Caco-2 (cell line): ENCODE results near the gene SMURF2. TPM values are rescaled to one million over a fixed set of nuclear protein-coding genes. Genes with fewer than 3 reads are reported as not detected.

ENCODE experiments used
- BruUV-seq: library from RNA; stranded (reverse); fragments of 400-500 nt; replicated peaks from 2 replicates; lab custom pipeline; 2021; lab: Mats Ljungman, UMichigan
- CTCF ChIA-PET: fragments of 300-600 bp; sonication (Branson Sonifier 250); formaldehyde crosslinking; loops from one replicate; lab custom pipeline; 2022; ENCODE audit warnings: antibody characterized with exemption; lab: Charles Lee
- POLR2A ChIA-PET: fragments of 300-600 bp; sonication (Branson Sonifier 250); formaldehyde crosslinking; loops from one replicate; lab custom pipeline; 2022; ENCODE audit warnings: antibody characterized with exemption; lab: Charles Lee
- DNase-seq, 2 experiments: peaks; one replicate each; pipeline versions ENCODE4 v3.0.0 to v3.0.0-alpha.2; 2020 to 2022
- H3K27me3 ChIP-seq: replicated peaks from 2 replicates; pipeline ENCODE4 v1.6.0; 2011; ENCODE audit warnings: low read length; ENCODE audit not compliant: control insufficient read depth, insufficient read depth
- H3K36me3 ChIP-seq: 2 replicates; pipeline ENCODE4 v1.5.1; 2011; ENCODE audit warnings: low read length; ENCODE audit not compliant: control insufficient read depth, insufficient read depth
- H3K4me1 ChIP-seq: fragments of 250-450 bp; sonication (Bioruptor Pico); 2 replicates; pipeline ENCODE4 v1.5.1; 2020; ENCODE audit warnings: mild to moderate bottlenecking
- H3K4me3 ChIP-seq: 2 replicates; pipeline ENCODE4 v1.5.1; 2011; ENCODE audit warnings: low read depth, mild to moderate bottlenecking, control low read depth, low read length
- H3K9me3 ChIP-seq: fragments of 250-450 bp; sonication (Bioruptor Pico); 2 replicates; pipeline ENCODE4 v1.5.1; 2020; ENCODE audit warnings: mild to moderate bottlenecking, moderate library complexity
- H3K27ac Mint-ChIP-seq: one replicate; pipeline ENCODE4 v1.8.0; 2022; ENCODE audit warnings: mixed read lengths; ENCODE audit not compliant: unreplicated experiment
- H3K27me3 Mint-ChIP-seq: one replicate; pipeline ENCODE4 v1.8.0; 2022; ENCODE audit warnings: mixed read lengths; ENCODE audit not compliant: insufficient read depth, unreplicated experiment
- H3K36me3 Mint-ChIP-seq: one replicate; pipeline ENCODE4 v1.8.0; 2022; ENCODE audit warnings: mild to moderate bottlenecking, mixed read lengths; ENCODE audit not compliant: insufficient read depth, unreplicated experiment
- H3K4me1 Mint-ChIP-seq: one replicate; pipeline ENCODE4 v1.8.0; 2022; ENCODE audit warnings: low read depth, mixed read lengths; ENCODE audit not compliant: unreplicated experiment
- H3K4me3 Mint-ChIP-seq: one replicate; pipeline ENCODE4 v1.8.0; 2022; ENCODE audit warnings: mild to moderate bottlenecking, moderate library complexity, mixed read lengths; ENCODE audit not compliant: unreplicated experiment
- H3K9me3 Mint-ChIP-seq: one replicate; pipeline ENCODE4 v1.8.0; 2022; ENCODE audit warnings: mixed read lengths; ENCODE audit not compliant: unreplicated experiment
- intact Hi-C: fragments of 100-400 bp; cut with micrococcal nuclease; formaldehyde crosslinking; loops from one replicate; pipeline ENCODE4 v1.10.0; 2022; ENCODE audit not compliant: unreplicated experiment
- total RNA-seq: library from RNA; stranded (reverse); gene quantifications from 2 replicates; pipeline ENCODE4 v1.2.3, GENCODE V29; 2022
- TF ChIP-seq, protein P1 (sequence below), 2 experiments: fragments of 200-600 bp in 1 of 2; IDR thresholded peaks; 1 replicate in 1 of 2; 2 replicates in 1 of 2; pipeline versions ENCODE4 v1.5.1 to v1.8.0; 2011 to 2022; ENCODE audit warnings: antibody characterized with exemption in 1 of 2, control low read depth in 1 of 2, inconsistent platforms in 1 of 2, low read depth in 1 of 2, low read length in 1 of 2, mild to moderate bottlenecking in 1 of 2, moderate library complexity in 1 of 2; ENCODE audit not compliant: insufficient read depth in 1 of 2, severe bottlenecking in 1 of 2, unreplicated experiment in 1 of 2

The SMURF2 gene
- total RNA-seq, 1 experiment from 2014 or later = 26.9 TPM

DNA sequence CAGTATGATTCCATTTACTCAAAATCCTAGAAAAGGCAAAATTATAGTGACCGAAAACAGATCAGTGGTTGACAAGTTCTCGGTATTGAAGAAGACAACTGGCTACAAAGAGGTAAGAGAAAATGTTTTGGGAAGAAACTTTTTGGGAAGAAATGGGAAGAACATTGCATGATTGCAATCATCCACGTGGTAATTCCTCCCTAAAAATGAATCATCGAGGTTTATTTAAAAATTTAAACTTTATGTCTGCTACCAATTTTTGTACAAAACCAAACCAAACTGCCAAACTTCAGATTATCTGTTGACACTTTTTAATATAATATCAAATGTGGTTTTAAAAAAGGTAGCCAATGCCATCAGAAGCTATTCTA is 8.1 kb downstream of the SMURF2 start:
- Mint-ChIP-seq H3K36me3 (no peaks in the 10 kb centered on the region), H3K4me1 (peaks cover 4% of the 10 kb centered on the region), H3K27me3 (no peaks in the 10 kb centered on the region), H3K27ac (peak overlapping the region; percentile 2), H3K4me3 (no peak overlapping the region), H3K9me3 (no peaks in the 10 kb centered on the region)
- Histone ChIP-seq H3K4me3 (no peak overlapping the region), H3K36me3 (no peaks in the 10 kb centered on the region), H3K4me1 (no peaks in the 10 kb centered on the region), H3K27me3 (no peaks in the 10 kb centered on the region), H3K9me3 (no peaks in the 10 kb centered on the region)
- TF ChIP-seq, protein P1, sequence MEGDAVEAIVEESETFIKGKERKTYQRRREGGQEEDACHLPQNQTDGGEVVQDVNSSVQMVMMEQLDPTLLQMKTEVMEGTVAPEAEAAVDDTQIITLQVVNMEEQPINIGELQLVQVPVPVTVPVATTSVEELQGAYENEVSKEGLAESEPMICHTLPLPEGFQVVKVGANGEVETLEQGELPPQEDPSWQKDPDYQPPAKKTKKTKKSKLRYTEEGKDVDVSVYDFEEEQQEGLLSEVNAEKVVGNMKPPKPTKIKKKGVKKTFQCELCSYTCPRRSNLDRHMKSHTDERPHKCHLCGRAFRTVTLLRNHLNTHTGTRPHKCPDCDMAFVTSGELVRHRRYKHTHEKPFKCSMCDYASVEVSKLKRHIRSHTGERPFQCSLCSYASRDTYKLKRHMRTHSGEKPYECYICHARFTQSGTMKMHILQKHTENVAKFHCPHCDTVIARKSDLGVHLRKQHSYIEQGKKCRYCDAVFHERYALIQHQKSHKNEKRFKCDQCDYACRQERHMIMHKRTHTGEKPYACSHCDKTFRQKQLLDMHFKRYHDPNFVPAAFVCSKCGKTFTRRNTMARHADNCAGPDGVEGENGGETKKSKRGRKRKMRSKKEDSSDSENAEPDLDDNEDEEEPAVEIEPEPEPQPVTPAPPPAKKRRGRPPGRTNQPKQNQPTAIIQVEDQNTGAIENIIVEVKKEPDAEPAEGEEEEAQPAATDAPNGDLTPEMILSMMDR (IDR thresholded peaks at IDR 0.05; ENCODE audit: insufficient read depth in 1 of 2, low read depth in 1 of 2, low read length in 1 of 2, severe bottlenecking in 1 of 2, unreplicated experiment in 1 of 2) = no peak
- no peak for DNase-seq
- no TSS peak for BruUV-seq
- ChIA-PET POLR2A (no interaction called here), CTCF (no interaction called here)
- intact Hi-C loops = no loop called here

DNA sequence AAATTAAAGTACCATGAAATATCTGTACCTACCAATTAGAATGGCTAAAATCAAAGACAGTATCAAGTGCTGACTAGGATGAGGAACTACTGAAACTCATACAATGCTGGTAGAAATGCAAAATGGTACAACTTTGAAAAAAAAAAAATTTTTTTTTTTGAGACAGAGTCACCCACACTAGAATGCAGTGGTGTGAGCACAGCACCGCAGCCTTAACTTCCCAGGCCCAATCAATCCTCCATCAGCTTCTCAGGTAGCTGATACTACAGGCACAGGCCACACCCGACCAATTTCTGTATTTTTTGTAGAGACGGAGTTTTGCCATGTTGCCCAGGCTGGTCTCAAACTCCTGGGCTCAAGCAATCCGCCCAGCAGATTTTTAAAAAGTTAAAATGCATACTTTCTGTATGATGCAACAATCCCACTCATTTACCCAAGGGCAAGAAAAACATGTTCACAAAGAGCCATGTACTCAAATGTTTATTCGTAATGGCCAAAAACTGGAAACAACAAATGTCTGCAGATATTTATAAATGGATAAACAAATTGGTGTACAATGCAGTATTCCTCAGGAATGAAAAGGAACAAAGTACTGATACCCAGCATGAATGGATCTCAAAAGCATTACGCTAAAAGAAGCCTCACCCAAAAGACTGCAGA is 8.7 kb downstream of the SMURF2 start:
- no peaks in the 10 kb centered on the region for H3K36me3 Mint-ChIP-seq
- no peaks in the 10 kb centered on the region for H3K27me3 Mint-ChIP-seq
- TF ChIP-seq, protein P1 (IDR thresholded peaks at IDR 0.05; ENCODE audit: insufficient read depth in 1 of 2, low read depth in 1 of 2, low read length in 1 of 2, severe bottlenecking in 1 of 2, unreplicated experiment in 1 of 2) = no peak
- intact Hi-C loops = no loop called here
- no peaks in the 10 kb centered on the region for H3K4me1 ChIP-seq
- H3K4me3 ChIP-seq = no peak overlapping the region
- H3K27ac Mint-ChIP-seq = peak overlapping the region; percentile 2
- no TSS peak for BruUV-seq
- H3K4me1 Mint-ChIP-seq = no peaks in the 10 kb centered on the region
- CTCF ChIA-PET = no interaction called here
- H3K27me3 ChIP-seq = no peaks in the 10 kb centered on the region
- H3K9me3 Mint-ChIP-seq = no peaks in the 10 kb centered on the region
- no peaks in the 10 kb centered on the region for H3K36me3 ChIP-seq
- DNase-seq = no peak
- POLR2A ChIA-PET = no interaction called here
- no peaks in the 10 kb centered on the region for H3K9me3 ChIP-seq
- no peak overlapping the region for H3K4me3 Mint-ChIP-seq

- no peaks in the 10 kb centered on the region for H3K4me1 ChIP-seq
- no peaks in the 10 kb centered on the region for H3K9me3 ChIP-seq
- Mint-ChIP-seq H3K4me3 (no peak overlapping the region), H3K36me3 (no peaks in the 10 kb centered on the region), H3K27ac (no peak overlapping the region), H3K4me1 (no peaks in the 10 kb centered on the region), H3K9me3 (no peaks in the 10 kb centered on the region), H3K27me3 (no peaks in the 10 kb centered on the region)
- BruUV-seq = no TSS peak
- DNase-seq = no peak
- H3K36me3 ChIP-seq = no peaks in the 10 kb centered on the region
- H3K27me3 ChIP-seq = no peaks in the 10 kb centered on the region
- intact Hi-C loops = no loop called here
- H3K4me3 ChIP-seq = no peak overlapping the region
- ChIA-PET CTCF (interaction anchor here (0.6 kb wide), 1 partner anchor 153 kb away, joined by 7 read pairs; no protein-coding TSS in a partner anchor), POLR2A (no interaction called here)
- TF ChIP-seq, protein P1 (IDR thresholded peaks at IDR 0.05; ENCODE audit: insufficient read depth in 1 of 2, low read depth in 1 of 2, low read length in 1 of 2, severe bottlenecking in 1 of 2, unreplicated experiment in 1 of 2) = no peak
These were observed 10.2 kb downstream of the SMURF2 start for GRCh38 chr17:64651889-64652288.
